Sigmoid colon (tissue), 4 donors: Measurements from ENCODE around the gene PSME3IP1.

Source experiments
- EP300 ChIP-seq, 4 donors: sonication (generic); formaldehyde crosslinking; IDR thresholded peaks; one replicate each; pipeline ENCODE4 v1.6.1; 2017; ENCODE audit warnings: antibody characterized with exemption in 4 of 4
- POLR2A ChIP-seq, 2 donors: fragments of 450-650 bp; IDR thresholded peaks; one replicate each; pipeline ENCODE4 v1.6.1; 2016; ENCODE audit warnings: antibody characterized with exemption in 2 of 2, mild to moderate bottlenecking in 2 of 2, moderate library complexity in 2 of 2
- TF ChIP-seq, protein P1 (sequence below), 4 experiments: fragments of 450-650 bp in 3 of 4; fragments of 200-600 bp in 1 of 4; IDR thresholded peaks; one replicate each; pipeline ENCODE4 v1.5.1; 2016 to 2019; ENCODE audit warnings: antibody characterized with exemption in 4 of 4, mild to moderate bottlenecking in 3 of 4, moderate library complexity in 2 of 4

DNA sequence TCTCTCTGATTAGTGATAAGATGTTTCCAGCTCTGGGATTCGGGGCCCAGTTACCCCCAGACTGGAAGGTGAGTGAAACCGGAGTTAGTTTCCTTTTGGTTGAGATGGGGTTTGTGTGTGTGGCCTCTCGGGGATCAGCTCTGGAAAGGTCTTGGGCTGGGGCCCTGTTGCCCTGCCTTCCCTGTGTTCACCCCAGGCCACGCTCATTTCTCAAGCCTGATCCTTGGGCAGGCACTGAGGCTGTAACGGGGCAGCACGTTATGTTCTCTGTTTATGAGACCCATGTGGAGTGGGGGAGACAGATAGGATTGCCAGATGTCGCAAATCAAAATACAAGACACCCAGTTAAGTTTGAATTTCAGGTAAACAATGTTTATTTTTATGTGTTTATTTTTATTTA, 58.0 kb downstream of the PSME3IP1 start:
- no peak for TF ChIP-seq EP300 (IDR thresholded peaks at IDR 0.05)
- TF ChIP-seq, protein P1, sequence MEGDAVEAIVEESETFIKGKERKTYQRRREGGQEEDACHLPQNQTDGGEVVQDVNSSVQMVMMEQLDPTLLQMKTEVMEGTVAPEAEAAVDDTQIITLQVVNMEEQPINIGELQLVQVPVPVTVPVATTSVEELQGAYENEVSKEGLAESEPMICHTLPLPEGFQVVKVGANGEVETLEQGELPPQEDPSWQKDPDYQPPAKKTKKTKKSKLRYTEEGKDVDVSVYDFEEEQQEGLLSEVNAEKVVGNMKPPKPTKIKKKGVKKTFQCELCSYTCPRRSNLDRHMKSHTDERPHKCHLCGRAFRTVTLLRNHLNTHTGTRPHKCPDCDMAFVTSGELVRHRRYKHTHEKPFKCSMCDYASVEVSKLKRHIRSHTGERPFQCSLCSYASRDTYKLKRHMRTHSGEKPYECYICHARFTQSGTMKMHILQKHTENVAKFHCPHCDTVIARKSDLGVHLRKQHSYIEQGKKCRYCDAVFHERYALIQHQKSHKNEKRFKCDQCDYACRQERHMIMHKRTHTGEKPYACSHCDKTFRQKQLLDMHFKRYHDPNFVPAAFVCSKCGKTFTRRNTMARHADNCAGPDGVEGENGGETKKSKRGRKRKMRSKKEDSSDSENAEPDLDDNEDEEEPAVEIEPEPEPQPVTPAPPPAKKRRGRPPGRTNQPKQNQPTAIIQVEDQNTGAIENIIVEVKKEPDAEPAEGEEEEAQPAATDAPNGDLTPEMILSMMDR (IDR thresholded peaks at IDR 0.05), result no peak
- no peak for TF ChIP-seq POLR2A (IDR thresholded peaks at IDR 0.05)
